Measurements from ENCODE around the gene NRDE2.

DNA sequence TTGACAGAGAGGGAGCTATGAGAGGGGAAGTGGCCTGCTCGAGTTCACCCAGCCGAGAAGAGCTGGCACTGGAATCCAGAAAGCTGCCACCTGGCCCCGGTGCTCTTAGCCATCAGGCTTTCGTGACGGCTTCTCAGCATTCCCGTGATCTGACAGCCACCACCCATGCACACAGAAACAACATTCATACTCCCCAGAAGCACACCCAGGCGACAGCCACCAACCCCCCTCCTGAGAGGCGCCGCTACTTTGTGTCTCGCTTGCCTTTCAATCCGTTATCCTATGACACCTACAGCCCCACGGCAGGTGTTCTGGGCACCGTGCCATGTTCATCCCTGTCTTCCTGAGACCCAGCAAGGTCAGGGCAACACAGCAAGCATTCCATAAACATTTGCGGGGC, 44.0 kb downstream of the NRDE2 start:
- TF ChIP-seq, protein P1, sequence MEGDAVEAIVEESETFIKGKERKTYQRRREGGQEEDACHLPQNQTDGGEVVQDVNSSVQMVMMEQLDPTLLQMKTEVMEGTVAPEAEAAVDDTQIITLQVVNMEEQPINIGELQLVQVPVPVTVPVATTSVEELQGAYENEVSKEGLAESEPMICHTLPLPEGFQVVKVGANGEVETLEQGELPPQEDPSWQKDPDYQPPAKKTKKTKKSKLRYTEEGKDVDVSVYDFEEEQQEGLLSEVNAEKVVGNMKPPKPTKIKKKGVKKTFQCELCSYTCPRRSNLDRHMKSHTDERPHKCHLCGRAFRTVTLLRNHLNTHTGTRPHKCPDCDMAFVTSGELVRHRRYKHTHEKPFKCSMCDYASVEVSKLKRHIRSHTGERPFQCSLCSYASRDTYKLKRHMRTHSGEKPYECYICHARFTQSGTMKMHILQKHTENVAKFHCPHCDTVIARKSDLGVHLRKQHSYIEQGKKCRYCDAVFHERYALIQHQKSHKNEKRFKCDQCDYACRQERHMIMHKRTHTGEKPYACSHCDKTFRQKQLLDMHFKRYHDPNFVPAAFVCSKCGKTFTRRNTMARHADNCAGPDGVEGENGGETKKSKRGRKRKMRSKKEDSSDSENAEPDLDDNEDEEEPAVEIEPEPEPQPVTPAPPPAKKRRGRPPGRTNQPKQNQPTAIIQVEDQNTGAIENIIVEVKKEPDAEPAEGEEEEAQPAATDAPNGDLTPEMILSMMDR (IDR thresholded peaks at IDR 0.05), result no peak
- TF ChIP-seq POLR2AphosphoS5 (IDR thresholded peaks at IDR 0.05) (no peak), POLR2A (IDR thresholded peaks at IDR 0.05; ENCODE audit: low read depth) (no peak), EP300 (IDR thresholded peaks at IDR 0.05) (no peak)
